ENCODE measurements around the gene GLIS1.

- TF ChIP-seq CTCF (IDR thresholded peaks at IDR 0.05) = no peak
- no peak for TF ChIP-seq POLR2AphosphoS5 (IDR thresholded peaks at IDR 0.05; ENCODE audit: insufficient read depth in 1 of 2, low read depth in 1 of 2)
- no peak for TF ChIP-seq POLR2A (IDR thresholded peaks at IDR 0.05)
These were observed 97.3 kb downstream of the GLIS1 start for GRCh38 chr1:53641481-53642214.

Data from vagina (tissue), 2 donors.